Trophoblast cell (in vitro differentiated cells and primary cell): ENCODE data around the gene SEPTIN10.

Experiments used
- DNase-seq, 2 donors: peaks; one replicate each; pipeline ENCODE4 v3.0.0-alpha.2; 2016
- H2AFZ ChIP-seq: 2 replicates; pipeline ENCODE4 v1.6.1; 2013; ENCODE audit warnings: low read length, moderate library complexity, mild to moderate bottlenecking; ENCODE audit not compliant: insufficient read depth, poor library complexity
- H2AK5ac ChIP-seq: 2 replicates; pipeline ENCODE4 v1.6.1; 2013; ENCODE audit warnings: mild to moderate bottlenecking, low read length
- H2BK120ac ChIP-seq: 2 replicates; pipeline ENCODE4 v1.6.1; 2013; ENCODE audit warnings: low read length, mild to moderate bottlenecking, moderate library complexity; ENCODE audit not compliant: insufficient read depth, poor library complexity
- H2BK12ac ChIP-seq: 2 replicates; pipeline ENCODE4 v1.6.1; 2013; ENCODE audit warnings: mild to moderate bottlenecking, low read length, moderate library complexity
- H2BK5ac ChIP-seq: 2 replicates; pipeline ENCODE4 v1.6.1; 2013; ENCODE audit warnings: low read length, low read depth, moderate library complexity, mild to moderate bottlenecking; ENCODE audit not compliant: poor library complexity
- H3K14ac ChIP-seq: 2 replicates; pipeline ENCODE4 v1.6.1; 2013; ENCODE audit warnings: mild to moderate bottlenecking, low read length
- H3K18ac ChIP-seq: 2 replicates; pipeline ENCODE4 v1.6.1; 2013; ENCODE audit warnings: mild to moderate bottlenecking, low read length
- H3K23ac ChIP-seq: 2 replicates; pipeline ENCODE4 v1.6.1; 2013; ENCODE audit warnings: low read length
- H3K27ac ChIP-seq: 2 replicates; pipeline ENCODE4 v1.5.1; 2013; ENCODE audit warnings: low read depth, mild to moderate bottlenecking, inconsistent platforms, low read length, moderate library complexity
- H3K27me3 ChIP-seq: 2 replicates; pipeline ENCODE4 v1.6.1; 2013; ENCODE audit warnings: inconsistent platforms, mild to moderate bottlenecking, low read length, moderate library complexity; ENCODE audit not compliant: insufficient read depth
- H3K36me3 ChIP-seq, 2 experiments: 1 replicate in 1 of 2; 2 replicates in 1 of 2; pipeline ENCODE4 v1.6.1; 2013; ENCODE audit warnings: low read length in 2 of 2, mild to moderate bottlenecking in 2 of 2, moderate library complexity in 1 of 2; ENCODE audit not compliant: insufficient read depth in 2 of 2, control insufficient read depth in 1 of 2
- H3K4ac ChIP-seq: 2 replicates; pipeline ENCODE4 v1.6.1; 2013; ENCODE audit warnings: low read depth, mild to moderate bottlenecking, low read length, moderate library complexity
- H3K4me1 ChIP-seq, 2 experiments: 1 replicate in 1 of 2; 2 replicates in 1 of 2; pipeline ENCODE4 v1.6.1; 2013; ENCODE audit warnings: low read length in 2 of 2, mild to moderate bottlenecking in 2 of 2, moderate library complexity in 1 of 2; ENCODE audit not compliant: insufficient read depth in 2 of 2, control insufficient read depth in 1 of 2
- H3K4me2 ChIP-seq: 2 replicates; pipeline ENCODE4 v1.6.1; 2013; ENCODE audit warnings: inconsistent platforms, mild to moderate bottlenecking, low read length, moderate library complexity
- H3K4me3 ChIP-seq: 2 replicates; pipeline ENCODE4 v1.5.1; 2013; ENCODE audit warnings: mild to moderate bottlenecking, low read depth, low read length, inconsistent platforms
- H3K79me1 ChIP-seq: one replicate; pipeline ENCODE4 v1.6.1; 2013; ENCODE audit warnings: low read length
- H3K79me2 ChIP-seq: 2 replicates; pipeline ENCODE4 v1.6.1; 2013; ENCODE audit warnings: low read length, mild to moderate bottlenecking; ENCODE audit not compliant: control insufficient read depth, insufficient read depth, poor library complexity
- H3K9ac ChIP-seq: 2 replicates; pipeline ENCODE4 v1.6.1; 2013; ENCODE audit warnings: mild to moderate bottlenecking, low read length
- H3K9me3 ChIP-seq: 2 replicates; pipeline ENCODE4 v1.6.1; 2013; ENCODE audit warnings: low read depth, mild to moderate bottlenecking, control low read depth, inconsistent platforms, low read length; ENCODE audit not compliant: insufficient read depth
- H4K12ac ChIP-seq: 2 replicates; pipeline ENCODE4 v1.6.1; 2013; ENCODE audit warnings: low read depth, mild to moderate bottlenecking, low read length, moderate library complexity
- H4K8ac ChIP-seq: 2 replicates; pipeline ENCODE4 v1.6.1; 2013; ENCODE audit warnings: low read depth, mild to moderate bottlenecking, low read length, moderate library complexity
- H4K91ac ChIP-seq: one replicate; pipeline ENCODE4 v1.6.1; 2013; ENCODE audit warnings: low read depth, mild to moderate bottlenecking, low read length, moderate library complexity
- WGBS: extraction: QIAGEN DNeasy Blood & Tissue Kit; methylation state at CpG from one replicate; pipeline ENCODE4 v1.1.7; 2013; ENCODE audit warnings: missing lambda C conversion rate; ENCODE audit not compliant: insufficient read length, insufficient coverage; ENCODE audit errors: extremely low coverage; 5-methylcytosine and 5-hydroxymethylcytosine counted together

The SEPTIN10 gene

DNA sequence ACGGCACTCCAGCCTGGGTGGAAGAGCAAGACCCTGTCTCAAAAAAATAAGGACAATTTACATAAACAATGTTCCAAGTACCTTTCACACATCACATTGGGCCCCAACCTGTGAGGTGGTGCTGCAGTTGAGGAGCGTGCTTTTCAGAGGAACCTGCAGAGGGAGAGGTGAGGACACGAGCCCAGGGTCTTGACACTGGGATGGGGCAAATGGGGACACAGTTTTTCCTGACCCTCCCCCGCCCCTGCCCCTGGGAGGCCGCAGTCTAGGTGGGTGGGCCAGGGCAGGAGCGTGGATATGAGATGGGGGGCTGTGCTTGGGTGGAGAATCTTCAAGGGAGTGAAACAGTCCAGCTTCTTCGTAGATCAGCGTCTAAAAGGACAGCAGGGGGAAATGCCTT, 112.9 kb downstream of the SEPTIN10 start:
- peaks cover 0 to 6% of the 10 kb centered on the region in 2 experiments for H3K4me1 ChIP-seq

DNA sequence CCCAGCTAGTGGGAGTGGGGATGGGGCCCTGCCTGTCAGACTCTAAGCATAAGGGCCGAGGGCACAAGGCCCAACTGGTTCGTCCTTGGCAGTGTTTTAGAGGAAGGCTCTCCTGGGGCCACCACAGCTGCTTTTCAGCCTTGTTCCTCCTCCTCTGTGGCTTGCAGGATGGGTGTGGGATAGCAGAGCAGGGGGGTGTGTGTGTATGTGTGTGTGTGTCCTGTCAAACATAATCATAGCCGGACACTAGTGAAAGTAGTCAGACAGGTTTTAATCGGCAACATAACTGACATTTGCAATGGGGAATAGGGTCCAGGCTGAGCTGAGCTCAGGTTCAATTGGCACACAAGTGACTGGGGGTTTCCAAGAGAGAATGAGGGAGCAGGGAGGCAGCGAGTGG, 114.2 kb downstream of the SEPTIN10 start:
- Histone ChIP-seq H2BK5ac (no peak overlapping the region), H3K9ac (no peak overlapping the region), H3K79me1 (no peaks in the 10 kb centered on the region), H4K91ac (no peak overlapping the region), H2BK120ac (no peak overlapping the region), H3K4ac (no peak overlapping the region), H3K9me3 (no peaks in the 10 kb centered on the region), H2BK12ac (no peak overlapping the region), H2AK5ac (no peak overlapping the region), H3K4me2 (no peak overlapping the region), H3K18ac (no peak overlapping the region), H3K27ac (no peak overlapping the region), H3K4me3 (no peak overlapping the region), H4K12ac (no peak overlapping the region), H3K79me2 (no peaks in the 10 kb centered on the region), H3K27me3 (no peaks in the 10 kb centered on the region), H3K4me1 (peaks cover 0 to 6% of the 10 kb centered on the region in 2 experiments), H4K8ac (no peak overlapping the region), H2AFZ (no peak overlapping the region), H3K14ac (no peak overlapping the region), H3K36me3 (no peaks in the 10 kb centered on the region), H3K23ac (no peak overlapping the region)
- peak in 1 of 2 donors; percentile 48 for DNase-seq
- no CpG with 5 or more reads among the region's 5 CpGs for WGBS

More for the DNA sequence above, 112.9 kb downstream of the SEPTIN10 start:
- no CpG with 5 or more reads among the region's 8 CpGs for WGBS
- no peak overlapping the region for H3K4me2 ChIP-seq
- no peak overlapping the region for H3K14ac ChIP-seq
- no peak overlapping the region for H2AK5ac ChIP-seq
- H3K36me3 ChIP-seq = no peaks in the 10 kb centered on the region
- no peak overlapping the region for H3K27ac ChIP-seq
- H3K18ac ChIP-seq = no peak overlapping the region
- H3K4ac ChIP-seq = no peak overlapping the region
- H3K27me3 ChIP-seq = no peaks in the 10 kb centered on the region
- no peak for DNase-seq
- H2AFZ ChIP-seq = no peak overlapping the region
- H3K79me1 ChIP-seq = no peaks in the 10 kb centered on the region
- H2BK12ac ChIP-seq = no peak overlapping the region
- no peak overlapping the region for H4K8ac ChIP-seq
- no peak overlapping the region for H3K23ac ChIP-seq
- no peak overlapping the region for H3K9ac ChIP-seq
- H2BK5ac ChIP-seq = no peak overlapping the region
- H4K12ac ChIP-seq = no peak overlapping the region
- no peaks in the 10 kb centered on the region for H3K79me2 ChIP-seq
- no peak overlapping the region for H2BK120ac ChIP-seq
- H4K91ac ChIP-seq = no peak overlapping the region
- H3K4me3 ChIP-seq = no peak overlapping the region
- no peaks in the 10 kb centered on the region for H3K9me3 ChIP-seq

DNA sequence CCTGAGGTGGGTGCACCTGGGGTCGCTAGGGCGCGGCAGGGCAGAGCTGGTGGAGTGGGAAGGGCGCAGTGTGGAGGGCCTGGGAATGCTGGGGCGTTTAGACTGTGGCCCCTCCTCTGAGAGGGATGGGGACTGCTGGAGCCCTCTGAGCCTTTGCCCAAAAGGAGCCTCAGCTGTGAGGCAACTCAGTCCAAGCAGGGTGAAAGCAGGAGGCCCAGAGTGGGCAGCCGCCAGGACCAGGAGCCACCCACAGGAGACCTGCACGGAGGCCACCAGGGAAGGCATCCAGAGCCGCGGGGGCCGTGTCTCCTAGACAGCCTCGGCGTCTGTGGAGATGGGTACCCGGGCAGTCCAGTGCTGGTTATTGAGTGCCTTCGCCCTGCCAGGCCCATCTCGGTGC, 114.9 kb downstream of the SEPTIN10 start:
- Histone ChIP-seq H3K79me2 (no peaks in the 10 kb centered on the region), H4K8ac (no peak overlapping the region), H3K9ac (no peak overlapping the region), H3K9me3 (no peaks in the 10 kb centered on the region), H2AFZ (no peak overlapping the region), H3K18ac (no peak overlapping the region), H3K23ac (no peak overlapping the region), H2BK120ac (no peak overlapping the region), H3K27me3 (no peaks in the 10 kb centered on the region), H4K12ac (no peak overlapping the region), H2AK5ac (no peak overlapping the region), H3K36me3 (no peaks in the 10 kb centered on the region), H3K4me1 (peaks cover 0 to 6% of the 10 kb centered on the region in 2 experiments), H3K27ac (no peak overlapping the region), H3K4ac (no peak overlapping the region), H3K4me3 (peak overlapping the region; percentile 21), H3K4me2 (no peak overlapping the region), H3K14ac (no peak overlapping the region), H2BK12ac (no peak overlapping the region), H4K91ac (no peak overlapping the region), H3K79me1 (no peaks in the 10 kb centered on the region), H2BK5ac (no peak overlapping the region)
- WGBS = no CpG with 5 or more reads among the region's 15 CpGs
- DNase-seq = no peak

DNA sequence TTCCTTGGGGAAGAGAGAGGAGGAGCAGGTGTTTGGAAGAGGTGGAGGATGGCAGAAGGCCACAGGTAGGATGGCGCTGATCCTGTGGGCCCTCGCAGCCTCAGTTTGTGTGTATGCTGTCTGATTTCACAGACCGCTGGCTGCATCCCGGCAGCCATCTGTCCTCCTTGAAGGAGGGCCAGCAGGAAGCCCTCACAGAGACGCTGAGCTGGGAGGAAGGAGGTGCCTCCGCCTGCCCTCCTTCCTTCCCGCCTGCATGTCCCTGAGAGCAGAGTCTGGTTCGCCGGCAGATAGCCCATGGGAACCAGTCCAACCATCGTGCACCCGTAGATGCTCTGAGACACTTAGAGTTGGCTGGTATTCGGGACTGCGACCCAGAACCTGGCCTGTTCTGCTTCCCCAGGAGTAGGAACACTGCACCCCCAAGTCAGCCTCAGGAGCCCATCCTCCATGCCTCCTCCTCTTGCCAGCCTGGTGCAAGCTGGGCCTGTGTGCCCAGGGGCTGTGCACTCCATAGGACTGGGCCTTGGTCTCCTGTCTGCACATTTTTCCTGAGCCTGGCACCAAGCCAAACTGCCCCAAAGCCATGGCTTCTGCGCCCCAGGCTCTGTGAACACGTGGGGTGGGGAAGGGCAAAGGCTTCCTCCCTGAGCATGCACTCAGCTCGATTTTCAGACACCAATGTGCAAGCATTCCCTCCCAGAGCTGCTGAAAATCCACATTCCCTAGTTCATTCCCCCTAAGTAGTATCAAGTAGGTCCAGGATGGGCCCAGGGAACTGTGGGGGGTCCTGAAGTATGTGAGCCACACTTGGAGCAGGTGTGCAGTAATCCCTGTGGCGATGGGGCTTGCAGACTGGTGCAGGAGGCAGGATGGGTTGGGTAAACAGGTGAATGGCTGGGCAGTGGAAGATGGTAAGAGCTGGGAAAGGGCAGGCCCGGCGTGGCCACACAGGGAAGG, 115.6 kb downstream of the SEPTIN10 start:
- no peak overlapping the region for H3K18ac ChIP-seq
- no peak overlapping the region for H2BK5ac ChIP-seq
- H3K79me2 ChIP-seq = no peaks in the 10 kb centered on the region
- H3K4me2 ChIP-seq = no peak overlapping the region
- no peak for DNase-seq
- no peak overlapping the region for H4K91ac ChIP-seq
- H4K12ac ChIP-seq = no peak overlapping the region
- no peaks in the 10 kb centered on the region for H3K9me3 ChIP-seq
- H3K9ac ChIP-seq = no peak overlapping the region
- no CpG with 5 or more reads among the region's 19 CpGs for WGBS
- no peak overlapping the region for H2BK120ac ChIP-seq
- no peak overlapping the region for H3K14ac ChIP-seq
- H3K27ac ChIP-seq = no peak overlapping the region
- H3K4me1 ChIP-seq = peaks cover 0 to 6% of the 10 kb centered on the region in 2 experiments
- no peak overlapping the region for H3K4ac ChIP-seq
- H3K27me3 ChIP-seq = no peaks in the 10 kb centered on the region
- H3K36me3 ChIP-seq = no peaks in the 10 kb centered on the region
- no peaks in the 10 kb centered on the region for H3K79me1 ChIP-seq
- H2AK5ac ChIP-seq = no peak overlapping the region
- peak overlapping the region; percentile 21 for H3K4me3 ChIP-seq
- H2BK12ac ChIP-seq = no peak overlapping the region
- H2AFZ ChIP-seq = no peak overlapping the region
- no peak overlapping the region for H3K23ac ChIP-seq
- no peak overlapping the region for H4K8ac ChIP-seq
